ENCODE data around the gene ANKRD27.
"Not testable (repeated sequence)": the region's sequence is repeated elsewhere in the genome, so short reads cannot be mapped to it uniquely, and the experiment has no call there.

The ANKRD27 gene

DNA sequence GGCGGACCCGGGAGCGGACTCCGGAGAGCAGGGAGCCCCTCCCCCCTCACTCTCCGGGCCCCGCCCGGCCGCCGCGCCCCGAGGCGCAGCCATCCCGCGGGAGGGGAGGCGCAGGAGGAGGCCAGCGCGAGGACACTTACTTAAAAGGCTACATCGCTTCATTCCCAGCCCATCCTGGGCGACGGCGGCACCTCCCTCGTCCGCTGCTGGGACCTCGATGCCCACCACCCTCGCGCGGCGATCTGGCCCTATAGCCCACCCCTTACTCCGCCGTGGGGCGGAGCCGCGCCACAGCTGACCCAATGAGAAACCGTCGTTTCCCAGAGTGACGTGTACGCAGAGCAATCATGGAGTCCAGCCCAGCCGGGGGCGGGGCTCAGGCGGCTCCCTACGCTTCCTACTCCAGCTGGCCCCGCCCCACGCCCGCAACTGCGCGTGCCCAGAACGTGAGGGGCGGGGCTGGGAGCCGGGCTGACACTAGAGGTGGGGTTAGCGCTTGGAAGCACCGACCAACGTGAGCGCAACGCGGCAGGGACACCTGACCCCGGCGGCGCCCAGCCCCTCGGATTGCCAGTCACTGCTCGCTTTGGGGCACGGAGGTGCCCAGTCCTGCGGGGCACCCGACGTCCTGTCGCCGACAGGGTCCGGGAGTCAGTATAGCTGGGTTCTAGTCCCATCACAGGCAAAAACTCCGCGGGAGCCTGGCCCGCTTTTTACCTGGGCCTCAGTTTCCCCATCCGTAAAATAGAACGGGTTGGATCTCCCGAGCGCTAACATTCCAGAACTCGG lies at the start of gene ANKRD27:
ANKRD27 (minus strand) TSS at position 250 of the 789 bp plus-strand sequence. CDS start 16,165 bp downstream, outside the sequence.
- peak; percentile 98 for DNase-seq
- in situ Hi-C loops (cut with MboI; ENCODE audit: low pct_unique_long_range_greater_than_20kb, low sequenced_read_pairs): no loop called here

DNA sequence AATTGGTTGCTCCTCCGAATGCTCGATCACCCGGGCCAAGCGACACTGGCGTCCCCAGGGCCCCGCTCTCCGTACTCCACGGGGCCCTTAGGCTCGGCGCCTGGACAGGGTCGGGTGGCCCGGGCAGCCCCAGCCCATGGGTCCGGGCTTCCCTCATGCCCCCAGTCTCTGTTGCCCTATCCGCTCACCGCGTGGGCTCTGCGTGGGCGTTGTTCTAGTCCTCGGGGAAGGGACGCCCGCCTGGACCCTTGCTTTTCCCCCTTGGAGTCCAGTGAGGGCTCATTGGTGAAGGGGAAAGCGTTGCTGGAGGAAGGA lies 45.9 kb upstream of the ANKRD27 start:
- no peak for DNase-seq
- in situ Hi-C loops (cut with MboI; ENCODE audit: low pct_unique_long_range_greater_than_20kb, low sequenced_read_pairs): no loop called here

DNA sequence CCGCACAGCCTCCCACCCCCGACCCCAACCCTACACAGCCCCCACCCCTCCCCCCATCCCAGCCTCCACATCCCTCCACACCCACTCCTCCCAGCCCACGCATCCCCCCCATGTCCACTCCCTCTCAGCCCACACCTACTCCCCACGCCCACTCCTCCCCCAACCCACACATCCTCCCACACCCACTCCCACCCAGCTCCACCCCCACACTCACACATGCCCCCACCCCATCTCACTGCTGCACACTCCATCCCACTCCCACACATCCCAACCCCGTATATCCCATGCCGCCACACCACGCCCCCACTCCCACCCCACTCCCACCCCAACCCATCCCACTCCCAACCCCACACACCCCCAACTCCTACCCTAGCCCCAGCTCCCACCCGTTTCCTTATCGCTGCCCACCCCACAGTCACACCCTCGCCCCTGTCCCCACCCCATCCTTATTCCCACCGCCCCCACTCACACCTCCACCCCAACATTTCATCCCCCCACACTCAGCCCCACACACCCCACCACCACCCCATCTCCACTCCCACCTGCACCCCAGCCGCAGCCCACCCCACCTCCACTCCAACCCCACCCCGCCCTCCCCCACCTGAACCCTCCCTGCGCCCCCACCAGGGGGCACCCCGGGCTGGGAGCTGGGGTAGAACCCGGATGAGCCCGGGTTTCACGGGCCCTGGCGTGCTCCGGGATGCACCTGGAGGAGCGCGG lies 45.4 kb upstream of the ANKRD27 start:
- in situ Hi-C loops (cut with MboI; ENCODE audit: low pct_unique_long_range_greater_than_20kb, low sequenced_read_pairs): no loop called here
- DNase-seq: no peak

DNA sequence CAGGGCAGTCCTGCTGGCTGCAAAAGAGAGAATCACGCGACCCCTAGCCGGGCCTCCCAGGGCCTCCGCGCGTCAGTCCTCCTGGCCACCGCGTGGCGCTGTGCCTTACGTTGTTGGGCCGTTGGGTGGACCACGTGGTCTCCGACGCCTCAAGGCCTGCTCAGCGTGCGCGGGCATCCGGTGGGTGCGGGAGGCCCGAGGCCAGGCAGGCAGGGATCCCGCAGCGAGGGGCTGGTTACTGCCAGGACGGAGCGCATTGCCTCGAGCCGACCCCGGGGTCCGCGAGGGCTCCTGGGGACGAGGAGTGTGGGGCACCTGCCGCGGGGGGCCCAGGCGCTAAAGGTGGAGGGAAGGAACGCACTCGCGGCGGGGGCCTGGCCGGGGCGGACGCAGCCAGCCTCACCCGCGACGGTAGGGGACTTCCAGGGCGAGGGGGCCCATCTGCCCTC lies 44.7 kb upstream of the ANKRD27 start, which contains the start of gene TDRD12:
TDRD12 (plus strand) TSS at position 157 of the 449 bp plus-strand sequence. CDS start 306 bp downstream, outside the sequence.
- no peak for DNase-seq
- in situ Hi-C loops (cut with MboI; ENCODE audit: low pct_unique_long_range_greater_than_20kb, low sequenced_read_pairs): no loop called here

DNA sequence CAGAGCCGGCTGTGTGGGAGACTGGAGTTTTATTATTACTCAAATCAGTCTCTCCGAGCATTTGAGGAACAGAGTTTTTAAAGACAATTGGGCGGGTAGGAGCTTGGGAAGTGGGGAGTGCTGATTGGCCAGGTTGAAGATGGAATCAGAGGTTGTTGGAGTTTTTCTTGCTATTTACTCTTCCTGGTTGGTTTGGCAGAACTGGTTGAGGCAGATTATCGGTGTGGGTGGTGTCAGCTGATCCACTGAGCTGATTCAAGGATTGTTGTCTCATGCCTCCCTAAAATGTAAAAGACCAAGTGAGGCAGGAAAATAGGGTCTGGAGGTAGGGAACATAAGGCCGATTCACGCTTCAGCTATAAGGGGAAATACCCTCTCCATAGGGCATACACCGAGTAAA lies 43.3 kb upstream of the ANKRD27 start:
- in situ Hi-C loops (cut with MboI; ENCODE audit: low pct_unique_long_range_greater_than_20kb, low sequenced_read_pairs): no loop called here
- DNase-seq: no peak

DNA sequence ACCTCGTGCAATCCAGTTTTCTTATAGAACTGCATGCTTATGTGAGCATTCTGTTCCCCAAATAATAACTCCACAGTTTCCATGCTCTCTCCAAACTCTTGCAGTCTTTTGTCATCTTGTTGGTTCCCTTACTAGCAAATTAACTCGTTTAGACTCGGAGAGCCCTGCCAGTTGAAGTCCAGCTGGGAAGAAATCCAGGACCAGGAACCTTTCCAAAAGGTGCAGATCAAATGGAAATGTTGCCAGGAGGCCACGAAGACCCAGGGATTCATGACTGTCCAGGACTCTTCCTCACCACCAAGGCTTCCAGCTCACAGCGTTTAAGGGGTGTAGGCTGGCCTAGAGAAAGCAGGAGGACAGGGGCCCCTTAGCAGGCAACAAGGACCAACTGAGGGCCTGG lies 42.5 kb upstream of the ANKRD27 start:
- in situ Hi-C loops (cut with MboI; ENCODE audit: low pct_unique_long_range_greater_than_20kb, low sequenced_read_pairs): no loop called here
- DNase-seq: no peak

DNA sequence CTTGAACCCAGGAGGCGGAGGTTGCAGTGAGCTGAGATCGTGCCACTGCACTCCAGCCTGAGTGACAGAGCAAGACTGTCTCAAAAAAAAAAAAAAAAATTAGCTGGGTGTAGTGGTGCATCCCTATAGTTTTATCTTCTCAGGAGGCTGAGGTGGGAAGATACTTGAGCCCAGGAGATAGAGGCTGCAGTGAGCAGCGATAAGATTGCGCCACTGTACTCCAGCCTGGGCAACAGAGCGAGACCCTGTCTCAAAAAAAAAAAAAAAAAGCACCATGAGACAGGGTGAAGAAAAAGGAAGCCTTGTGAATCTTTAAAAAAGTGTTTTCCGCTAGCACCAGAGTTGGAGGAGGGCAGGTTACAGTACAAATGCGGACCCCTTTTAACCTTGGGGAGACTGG lies 41.2 kb upstream of the ANKRD27 start:
- DNase-seq; in situ Hi-C loops (cut with MboI; ENCODE audit: low pct_unique_long_range_greater_than_20kb, low sequenced_read_pairs): not testable (repeated sequence)

DNA sequence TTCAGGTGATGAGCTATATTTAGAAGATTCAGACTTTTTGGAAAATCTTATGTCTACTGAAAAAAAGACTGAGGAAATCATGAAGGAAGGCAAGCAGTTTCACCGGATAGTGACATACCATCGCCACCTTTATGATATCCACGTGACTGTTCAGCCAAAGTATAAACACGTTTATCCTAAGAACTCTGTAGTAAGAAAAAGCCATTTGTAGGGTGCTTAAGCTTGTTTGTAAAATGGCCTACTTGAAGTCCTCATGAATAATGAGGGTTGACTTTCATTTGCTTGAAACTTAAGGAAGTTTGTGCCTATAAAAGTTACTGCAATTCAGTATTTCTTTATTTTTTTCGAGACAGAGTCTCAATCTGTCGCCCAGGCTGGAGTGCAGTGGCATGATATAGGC lies 36.8 kb upstream of the ANKRD27 start:
- in situ Hi-C loops (cut with MboI; ENCODE audit: low pct_unique_long_range_greater_than_20kb, low sequenced_read_pairs): no loop called here
- no peak for DNase-seq

DNA sequence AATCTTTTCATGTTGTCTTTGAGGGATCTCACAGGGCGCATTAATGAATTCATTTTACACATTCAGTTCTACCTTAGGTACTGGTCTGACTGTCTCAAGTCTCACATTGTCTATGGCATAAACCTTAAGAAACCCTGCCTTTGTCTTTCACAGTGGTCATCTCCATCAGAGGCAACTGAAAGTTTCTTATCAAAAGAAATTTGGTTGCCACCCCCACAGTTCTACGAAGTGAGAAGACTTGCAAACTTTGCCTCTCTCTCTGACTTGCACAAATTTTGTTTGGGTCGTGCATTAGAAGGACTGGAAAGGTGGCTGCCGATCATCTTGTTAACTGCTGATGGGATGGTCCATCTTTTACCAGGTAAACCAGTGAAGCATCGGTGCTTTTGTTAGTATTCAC lies 34.1 kb upstream of the ANKRD27 start:
- in situ Hi-C loops (cut with MboI; ENCODE audit: low pct_unique_long_range_greater_than_20kb, low sequenced_read_pairs): no loop called here
- no peak for DNase-seq

DNA sequence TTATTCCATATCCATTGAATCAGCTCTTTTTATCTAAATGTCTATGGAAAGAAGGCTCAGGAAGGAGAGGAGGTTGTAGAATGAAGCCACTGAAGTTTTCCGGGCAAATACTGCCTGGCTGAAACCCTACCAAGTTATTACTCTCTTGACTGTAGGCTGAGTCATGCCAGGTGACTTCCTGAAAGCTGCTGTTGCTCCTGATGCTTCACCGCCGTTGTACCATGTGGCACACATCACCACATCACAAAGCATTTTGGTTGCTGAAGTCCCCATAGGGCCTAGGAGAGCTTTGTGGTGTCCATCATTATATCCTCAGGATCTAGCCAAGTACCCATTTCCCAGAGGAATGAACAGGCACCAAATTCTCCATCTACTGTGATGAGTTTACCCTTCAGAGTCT lies 33.5 kb upstream of the ANKRD27 start:
- in situ Hi-C loops (cut with MboI; ENCODE audit: low pct_unique_long_range_greater_than_20kb, low sequenced_read_pairs): no loop called here
- no peak for DNase-seq

DNA sequence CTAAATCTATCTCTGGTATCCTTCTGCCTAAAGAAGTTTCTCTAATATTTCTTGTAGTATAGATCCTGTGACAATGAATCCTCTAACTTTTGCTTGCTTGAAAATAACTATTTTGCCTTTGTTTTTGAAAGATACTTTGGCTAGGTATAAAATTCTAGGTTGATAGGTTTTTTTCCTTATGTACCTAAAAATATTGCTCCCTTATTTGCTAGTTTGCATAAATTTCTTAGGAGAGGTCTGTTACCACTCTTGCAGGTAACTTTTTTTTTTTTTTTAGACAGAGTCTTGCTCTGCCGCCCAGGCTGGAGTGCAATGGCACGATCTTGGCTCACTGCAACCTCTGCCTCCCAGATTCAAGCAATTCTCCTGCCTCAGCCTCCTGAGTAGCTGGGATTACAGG lies 29.0 kb upstream of the ANKRD27 start:
- DNase-seq; in situ Hi-C loops (cut with MboI; ENCODE audit: low pct_unique_long_range_greater_than_20kb, low sequenced_read_pairs): not testable (repeated sequence)

DNA sequence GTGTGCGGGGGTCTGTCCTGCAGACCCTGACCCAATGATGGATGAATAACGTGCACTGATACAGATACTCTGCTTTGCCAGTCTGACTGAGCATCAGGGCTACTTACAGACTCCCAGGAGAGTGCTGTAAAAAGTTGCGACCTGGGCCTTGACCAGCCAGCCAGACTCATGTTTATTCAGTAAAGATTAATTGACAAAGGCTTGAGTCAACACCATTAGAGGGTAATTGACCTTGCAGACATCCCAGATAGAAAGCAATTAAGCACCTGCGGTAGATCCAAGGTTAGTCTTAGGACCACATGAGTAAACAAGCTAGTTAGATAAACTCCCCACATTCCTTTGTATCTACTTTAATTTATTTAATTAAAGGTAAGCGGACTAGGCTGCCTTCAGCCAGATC lies 27.0 kb upstream of the ANKRD27 start:
- in situ Hi-C loops (cut with MboI; ENCODE audit: low pct_unique_long_range_greater_than_20kb, low sequenced_read_pairs): no loop called here
- DNase-seq: no peak

DNA sequence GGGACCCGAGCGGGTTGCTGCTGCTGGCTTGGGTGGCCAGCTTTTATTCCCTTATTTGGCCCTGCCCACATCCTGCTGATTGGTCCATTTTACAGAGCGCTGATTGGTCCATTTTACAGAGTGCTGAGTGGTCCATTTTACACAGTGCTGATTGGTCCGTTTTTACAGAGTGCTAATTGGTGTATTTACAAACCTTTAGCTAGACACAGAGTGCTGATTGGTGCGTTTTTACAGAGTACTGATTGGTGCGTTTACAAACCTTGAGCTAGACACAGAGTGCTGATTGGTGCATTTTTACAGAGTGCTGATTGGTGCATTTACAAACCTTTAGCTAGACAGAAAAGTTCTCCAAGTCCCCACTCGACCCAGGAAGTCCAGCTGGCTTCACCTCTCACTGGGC lies 25.1 kb upstream of the ANKRD27 start:
- DNase-seq; in situ Hi-C loops (cut with MboI; ENCODE audit: low pct_unique_long_range_greater_than_20kb, low sequenced_read_pairs): not testable (repeated sequence)

DNA sequence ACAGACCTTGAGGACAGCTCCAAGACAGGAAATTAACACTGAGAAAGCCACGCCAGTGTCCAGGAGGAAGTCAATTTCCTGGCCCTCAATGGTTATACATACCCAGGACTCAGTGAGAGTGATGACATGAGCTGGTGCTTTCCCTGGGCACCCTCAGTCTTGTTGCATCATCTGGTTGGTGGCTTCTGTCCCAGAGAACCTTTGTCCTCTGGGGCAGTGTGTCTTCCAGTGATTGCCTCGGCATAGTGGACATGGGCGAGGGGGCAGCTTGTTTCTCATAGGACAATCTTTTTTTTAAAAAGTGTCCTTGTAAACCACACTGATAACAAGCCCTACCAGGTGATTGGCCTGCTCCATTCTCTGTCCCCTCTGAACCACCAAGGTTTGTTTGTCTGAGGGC lies 21.8 kb upstream of the ANKRD27 start:
- DNase-seq; in situ Hi-C loops (cut with MboI; ENCODE audit: low pct_unique_long_range_greater_than_20kb, low sequenced_read_pairs): not testable (repeated sequence)

DNA sequence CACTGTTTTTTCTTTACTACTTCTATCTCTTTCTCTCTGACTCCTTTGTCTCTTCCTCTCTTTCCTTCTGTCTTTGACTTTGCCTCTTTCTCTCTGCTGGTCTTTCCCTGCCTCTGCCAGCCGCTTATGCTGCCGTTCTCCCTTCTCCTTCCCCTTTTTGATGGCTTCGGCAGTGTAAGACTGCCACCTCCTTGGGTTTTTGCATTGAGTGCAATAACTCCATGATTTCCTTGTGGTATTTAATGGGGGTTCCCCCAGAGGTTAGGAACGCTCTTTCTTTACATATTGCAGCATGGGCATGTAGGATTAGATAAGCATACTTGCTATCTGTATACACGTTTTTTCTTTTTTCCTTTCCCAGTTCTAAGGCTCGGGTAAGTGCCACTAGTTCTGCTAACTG lies 20.5 kb upstream of the ANKRD27 start:
- in situ Hi-C loops (cut with MboI; ENCODE audit: low pct_unique_long_range_greater_than_20kb, low sequenced_read_pairs): not testable (repeated sequence)
- DNase-seq: peak; percentile 53

DNA sequence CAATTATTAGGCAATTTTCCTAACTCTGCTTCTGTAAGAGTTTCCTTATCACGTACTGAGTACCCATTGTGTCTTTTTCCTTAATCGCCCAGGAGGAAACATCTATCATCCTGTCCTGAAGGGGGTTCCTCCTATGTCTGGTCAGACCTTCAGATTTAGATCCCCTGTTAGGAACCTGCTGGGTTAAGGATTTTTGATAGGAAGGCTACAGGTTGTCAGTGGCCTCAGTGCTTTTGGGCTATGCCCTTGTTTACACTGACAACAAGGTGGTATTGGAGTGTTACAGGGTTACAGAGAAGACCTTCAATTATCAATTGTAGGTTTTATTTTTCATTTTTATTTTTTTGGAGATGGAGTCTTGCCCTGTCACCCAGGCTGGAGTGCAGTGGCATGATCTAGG lies 19.9 kb upstream of the ANKRD27 start:
- DNase-seq; in situ Hi-C loops (cut with MboI; ENCODE audit: low pct_unique_long_range_greater_than_20kb, low sequenced_read_pairs): not testable (repeated sequence)

DNA sequence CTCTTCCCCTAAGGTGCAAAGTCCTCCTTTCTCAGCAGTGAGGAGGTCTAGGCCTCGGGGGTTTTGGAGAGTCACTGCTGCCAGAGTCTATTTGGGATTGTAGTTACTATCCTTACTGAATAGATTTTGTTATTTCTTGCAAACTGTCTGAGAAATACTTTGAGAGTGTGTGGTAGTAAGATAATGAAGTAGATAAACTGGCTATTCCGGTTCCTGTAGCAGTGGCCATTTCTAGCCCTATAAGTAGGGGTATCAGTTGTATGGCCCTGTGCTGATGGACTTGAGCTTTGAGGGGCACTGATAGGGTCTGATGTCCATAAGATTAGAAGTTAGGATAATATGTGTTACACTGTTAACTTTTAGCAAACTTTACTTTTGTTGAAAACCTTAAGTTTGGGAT lies 19.3 kb upstream of the ANKRD27 start:
- DNase-seq; in situ Hi-C loops (cut with MboI; ENCODE audit: low pct_unique_long_range_greater_than_20kb, low sequenced_read_pairs): not testable (repeated sequence)

DNA sequence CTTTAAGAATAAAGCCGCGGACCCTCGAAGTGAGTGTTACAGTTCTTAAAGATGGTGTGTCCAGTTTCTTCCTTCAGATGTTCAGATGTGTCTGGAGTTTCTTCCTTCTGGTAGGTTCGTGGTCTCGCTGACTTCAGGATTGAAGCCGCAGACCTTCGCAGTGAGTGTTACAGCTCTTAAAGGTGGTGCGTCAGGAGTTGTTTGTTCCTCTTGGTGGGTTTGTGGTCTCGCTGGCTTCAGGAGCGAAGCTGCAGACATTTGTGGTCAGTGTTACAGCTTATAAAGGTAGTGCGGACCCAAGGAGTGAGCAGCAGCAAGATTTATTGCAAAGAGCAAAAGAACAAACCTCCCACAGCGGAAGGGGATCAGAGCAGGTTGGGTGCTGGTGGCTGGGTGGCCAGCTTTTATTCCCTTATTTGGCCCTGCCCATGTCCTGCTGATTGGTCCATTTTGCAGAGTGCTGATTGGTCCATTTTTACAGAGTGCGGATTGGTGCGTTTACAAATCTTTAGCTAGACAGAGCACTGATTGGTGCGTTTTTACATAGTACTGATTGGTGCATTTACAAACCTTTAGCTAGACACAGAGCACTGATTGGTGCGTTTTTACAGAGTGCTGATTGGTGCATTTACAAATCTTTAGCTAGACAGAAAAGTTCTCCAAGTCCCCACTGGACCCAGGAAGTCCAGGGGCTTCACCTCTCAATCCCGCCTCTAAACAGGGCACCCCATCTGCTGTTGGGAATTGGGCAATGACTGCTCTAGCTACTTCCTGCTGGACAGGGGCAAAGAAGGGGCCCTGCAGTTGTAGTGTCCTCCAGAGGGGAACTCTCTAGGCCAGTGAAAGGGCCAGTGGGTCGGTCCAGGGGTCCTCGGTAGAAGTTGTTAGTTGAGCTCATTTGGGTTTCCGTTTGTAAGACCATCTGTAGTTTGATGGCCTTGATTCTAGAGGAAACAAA lies 18.4 kb upstream of the ANKRD27 start:
- in situ Hi-C loops (cut with MboI; ENCODE audit: low pct_unique_long_range_greater_than_20kb, low sequenced_read_pairs): not testable (repeated sequence)
- DNase-seq: peak; percentile 86

DNA sequence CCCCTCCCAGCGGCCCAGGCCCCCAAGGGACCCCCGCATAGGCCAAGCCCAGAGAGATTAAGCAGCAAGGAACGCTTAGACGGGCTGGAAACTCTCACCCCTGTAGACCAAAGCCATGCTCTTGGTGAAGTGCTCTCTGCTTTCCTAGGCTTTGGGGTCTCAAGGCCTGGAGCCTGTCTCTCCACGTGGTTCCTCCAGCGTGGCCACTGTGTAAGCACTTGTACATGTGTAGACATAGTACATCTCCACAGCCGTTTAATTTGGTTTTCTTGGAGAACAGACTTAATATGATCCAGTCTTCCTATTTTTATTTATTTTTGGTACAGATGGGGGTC lies 17.7 kb upstream of the ANKRD27 start:
- in situ Hi-C loops (cut with MboI; ENCODE audit: low pct_unique_long_range_greater_than_20kb, low sequenced_read_pairs): no loop called here
- DNase-seq: no peak
